SK-N-MC (cell line): ENCODE measurements around the gene ADGRL3.
"Not testable (repeated sequence)": the region's sequence is repeated elsewhere in the genome, so short reads cannot be mapped to it uniquely, and the experiment has no call there.

Source experiments
- DNase-seq: peaks from one replicate; pipeline ENCODE4 v3.0.0-alpha.2; 2011; ENCODE audit warnings: low read depth, low spot score
- H3K27ac ChIP-seq: fragments of 200-600 bp; sonication (generic); 2 replicates; pipeline ENCODE4 v1.5.1; 2016; ENCODE audit warnings: mixed run types
- H3K36me3 ChIP-seq: fragments of 200-600 bp; sonication (generic); 2 replicates; pipeline ENCODE4 v1.6.1; 2017; ENCODE audit warnings: antibody characterized with exemption, low read length, mixed read lengths; ENCODE audit not compliant: insufficient read depth
- H3K4me3 ChIP-seq: fragments of 200-600 bp; sonication (generic); 2 replicates; pipeline ENCODE4 v1.5.1; 2016
- H3K9ac ChIP-seq: fragments of 200-600 bp; sonication (generic); 2 replicates; pipeline ENCODE4 v1.8.0; 2017; ENCODE audit warnings: mixed run types, mixed read lengths; ENCODE audit not compliant: insufficient read length
- H3K9me3 ChIP-seq: fragments of 200-600 bp; sonication (generic); 2 replicates; pipeline ENCODE4 v1.6.1; 2017; ENCODE audit warnings: low read depth, mild to moderate bottlenecking, antibody characterized with exemption, low read length, moderate library complexity, mixed read lengths
- EZH2 ChIP-seq: fragments of 200-600 bp; sonication (generic); IDR thresholded peaks from one replicate; pipeline ENCODE4 v1.6.1; 2017; ENCODE audit warnings: antibody characterized with exemption
- FOXP2 ChIP-seq: optimal IDR thresholded peaks from 2 replicates; pipeline ENCODE3; 2011; ENCODE audit warnings: mild to moderate bottlenecking, moderate library complexity; ENCODE audit not compliant: insufficient read depth; ENCODE audit errors: extremely low read length, control extremely low read depth
- POLR2AphosphoS5 ChIP-seq: IDR thresholded peaks from 2 replicates; pipeline ENCODE4 v1.6.1; 2012; ENCODE audit warnings: mild to moderate bottlenecking, low read depth, low read length, borderline replicate concordance

ADGRL3 gene

DNA sequence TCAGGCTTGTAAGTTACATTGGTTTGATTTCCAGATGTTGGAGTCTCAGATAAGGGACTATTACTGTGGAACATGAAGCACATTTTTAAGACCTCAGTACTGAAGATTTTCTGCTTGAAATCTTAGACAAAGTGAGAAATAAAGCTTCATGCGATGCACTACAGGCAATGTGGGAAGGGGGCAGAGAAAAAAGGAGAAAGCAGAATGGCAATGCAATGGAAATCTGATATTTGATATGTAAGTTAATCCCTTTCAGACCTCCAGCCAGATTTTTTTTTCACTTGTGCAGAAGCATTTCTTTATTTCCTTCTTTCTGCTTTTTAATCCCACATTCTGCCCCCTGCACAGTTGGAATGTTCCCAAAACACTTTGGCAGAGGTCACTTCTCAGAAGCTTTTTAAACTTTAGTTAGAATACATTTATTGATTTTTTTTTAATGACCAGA is 174.3 kb downstream of the ADGRL3 start:
- H3K36me3 ChIP-seq = no peaks in the 10 kb centered on the region
- no peaks in the 10 kb centered on the region for H3K9me3 ChIP-seq
- peak overlapping the region; percentile 50; the same call in 1 of the 2 replicates for H3K27ac ChIP-seq
- no peak for TF ChIP-seq FOXP2
- TF ChIP-seq EZH2 = no peak
- no peak for TF ChIP-seq POLR2AphosphoS5
- H3K4me3 ChIP-seq = no peak overlapping the region
- peak overlapping the region; percentile 43 for H3K9ac ChIP-seq
- no peak for DNase-seq

DNA sequence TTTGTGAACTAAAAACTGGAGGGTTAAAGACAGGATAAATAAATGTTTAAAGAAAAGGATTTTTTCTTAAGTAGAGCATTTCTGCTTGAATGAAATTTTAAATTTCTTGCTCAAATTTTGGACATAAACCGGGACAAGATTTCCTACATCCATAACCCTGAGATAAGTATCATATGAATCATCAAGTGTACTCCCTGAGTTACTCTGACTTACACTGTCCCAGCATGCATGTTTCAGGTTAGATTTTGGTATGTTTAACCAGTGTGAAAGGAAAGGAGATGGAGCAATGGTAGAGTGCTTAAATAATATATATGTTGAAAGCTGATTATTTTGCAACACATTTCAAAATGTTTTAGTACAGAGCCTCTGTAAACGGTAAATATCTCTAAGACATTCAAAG is 175.2 kb downstream of the ADGRL3 start:
- Histone ChIP-seq H3K9ac (no peak overlapping the region), H3K27ac (no peak overlapping the region), H3K9me3 (no peaks in the 10 kb centered on the region), H3K4me3 (no peak overlapping the region), H3K36me3 (no peaks in the 10 kb centered on the region)
- TF ChIP-seq FOXP2 (no peak), POLR2AphosphoS5 (no peak), EZH2 (no peak)
- no peak for DNase-seq

DNA sequence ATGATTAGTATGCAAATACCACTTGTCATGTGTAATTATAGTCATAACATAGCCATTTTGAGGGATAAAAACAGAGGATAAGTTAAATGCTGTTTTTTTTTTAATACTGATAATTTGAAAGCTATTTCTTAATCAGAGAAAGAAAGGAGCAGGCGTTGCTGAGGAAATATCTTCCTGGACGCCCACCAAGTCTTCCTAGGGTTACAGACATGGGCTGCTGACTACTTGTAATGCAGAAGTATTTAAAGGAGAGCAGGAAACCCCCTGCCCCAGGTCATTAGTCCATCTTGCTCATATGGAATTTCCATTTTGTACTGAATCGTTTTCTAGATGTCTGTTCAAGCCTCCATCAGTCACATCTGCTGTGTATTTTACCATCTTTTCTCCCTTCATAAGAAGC is 176.2 kb downstream of the ADGRL3 start:
- H3K9me3 ChIP-seq = no peaks in the 10 kb centered on the region
- TF ChIP-seq EZH2 = no peak
- TF ChIP-seq FOXP2 = no peak
- TF ChIP-seq POLR2AphosphoS5 = no peak
- H3K9ac ChIP-seq = no peak overlapping the region
- H3K27ac ChIP-seq = no peak overlapping the region
- H3K4me3 ChIP-seq = no peak overlapping the region
- no peaks in the 10 kb centered on the region for H3K36me3 ChIP-seq
- no peak for DNase-seq

DNA sequence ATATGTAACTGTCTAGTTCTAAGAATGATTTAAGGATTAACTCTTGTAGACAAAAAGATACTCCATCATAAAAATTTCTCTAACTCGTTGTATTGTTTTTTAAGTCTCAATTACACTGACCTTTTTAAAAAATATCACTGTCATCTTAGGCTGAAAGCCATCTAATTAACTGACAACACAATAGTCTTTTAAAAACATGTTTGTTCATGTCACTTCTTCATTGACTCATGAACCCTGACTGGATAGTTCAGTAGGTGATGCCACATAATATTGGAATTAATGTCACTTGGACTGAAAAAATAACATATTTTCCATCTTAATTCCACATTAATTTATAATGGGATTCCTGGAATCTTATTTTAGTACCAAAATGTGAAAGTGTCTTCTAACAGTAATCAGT is 179.3 kb downstream of the ADGRL3 start:
- Histone ChIP-seq H3K4me3 (no peak overlapping the region), H3K36me3 (no peaks in the 10 kb centered on the region), H3K9me3 (no peaks in the 10 kb centered on the region), H3K27ac (no peak overlapping the region), H3K9ac (no peak overlapping the region)
- no peak for DNase-seq
- TF ChIP-seq FOXP2 = no peak
- no peak for TF ChIP-seq POLR2AphosphoS5
- no peak for TF ChIP-seq EZH2

DNA sequence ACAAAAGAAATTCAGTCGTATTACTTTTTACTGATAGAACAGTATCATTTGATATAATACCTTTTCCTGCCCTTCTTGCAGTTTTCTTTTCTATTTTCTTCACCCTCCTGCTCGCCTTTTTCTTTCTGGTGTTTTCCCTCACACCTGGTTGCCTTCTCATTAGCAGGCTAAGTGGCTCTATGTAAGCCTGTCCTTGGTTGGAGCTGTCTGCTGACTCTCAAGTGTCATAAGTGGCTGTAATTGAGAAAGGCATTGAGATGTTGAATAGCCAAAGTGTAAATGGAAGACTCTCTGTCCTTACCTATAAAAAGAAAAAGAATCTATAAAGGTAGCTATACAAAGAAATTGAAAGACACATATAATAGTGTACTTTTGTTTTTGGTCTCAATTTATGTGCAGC is 180.7 kb downstream of the ADGRL3 start:
- Histone ChIP-seq H3K36me3 (no peaks in the 10 kb centered on the region), H3K9me3 (no peaks in the 10 kb centered on the region), H3K27ac (no peak overlapping the region), H3K9ac (no peak overlapping the region), H3K4me3 (no peak overlapping the region)
- DNase-seq = no peak
- TF ChIP-seq POLR2AphosphoS5 = no peak
- TF ChIP-seq EZH2 = no peak
- no peak for TF ChIP-seq FOXP2

DNA sequence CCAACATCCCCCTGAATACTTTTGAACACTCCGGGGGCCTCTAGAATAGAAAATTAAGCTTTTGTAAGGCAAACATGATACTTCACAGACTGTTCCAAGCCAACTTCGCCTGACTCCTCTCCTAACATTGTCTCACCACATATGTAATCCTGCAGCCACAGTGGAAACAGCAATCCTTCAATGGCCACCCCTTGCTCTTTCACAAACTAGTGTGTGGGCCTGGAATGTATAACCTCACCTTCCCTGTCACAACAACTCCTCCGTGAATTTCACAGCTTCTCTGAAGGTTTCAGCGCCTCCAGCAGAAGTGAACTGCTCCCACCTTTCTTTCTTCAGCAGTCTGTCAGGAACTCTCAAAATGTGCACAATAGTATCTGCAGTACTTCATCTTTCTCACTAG is 185.1 kb downstream of the ADGRL3 start:
- Histone ChIP-seq H3K4me3 (no peak overlapping the region), H3K36me3 (no peaks in the 10 kb centered on the region), H3K27ac (no peak overlapping the region), H3K9ac (no peak overlapping the region), H3K9me3 (no peaks in the 10 kb centered on the region)
- no peak for DNase-seq
- TF ChIP-seq EZH2 (no peak), POLR2AphosphoS5 (no peak), FOXP2 (no peak)

DNA sequence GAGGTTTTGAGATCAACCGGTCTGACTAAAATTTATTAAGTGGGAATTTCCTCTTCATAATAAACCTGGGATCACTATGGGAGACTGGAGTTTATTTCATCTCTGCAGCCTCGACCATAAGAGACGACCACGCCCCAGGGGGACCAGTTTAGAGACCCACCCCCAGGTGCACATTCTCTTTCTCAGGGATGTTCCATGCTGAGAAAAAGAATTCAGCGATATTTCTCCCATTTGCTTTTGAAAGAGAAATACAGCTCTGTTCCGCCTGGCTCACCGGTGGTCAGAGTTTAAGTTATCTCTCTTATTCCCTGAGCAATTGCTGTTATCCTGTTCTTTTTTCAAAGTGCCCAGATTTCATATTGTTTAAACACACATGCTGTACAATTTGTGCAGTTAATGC is 187.2 kb downstream of the ADGRL3 start:
- H3K36me3 ChIP-seq, H3K9me3 ChIP-seq, H3K27ac ChIP-seq, H3K4me3 ChIP-seq, H3K9ac ChIP-seq, DNase-seq: not testable (repeated sequence)

DNA sequence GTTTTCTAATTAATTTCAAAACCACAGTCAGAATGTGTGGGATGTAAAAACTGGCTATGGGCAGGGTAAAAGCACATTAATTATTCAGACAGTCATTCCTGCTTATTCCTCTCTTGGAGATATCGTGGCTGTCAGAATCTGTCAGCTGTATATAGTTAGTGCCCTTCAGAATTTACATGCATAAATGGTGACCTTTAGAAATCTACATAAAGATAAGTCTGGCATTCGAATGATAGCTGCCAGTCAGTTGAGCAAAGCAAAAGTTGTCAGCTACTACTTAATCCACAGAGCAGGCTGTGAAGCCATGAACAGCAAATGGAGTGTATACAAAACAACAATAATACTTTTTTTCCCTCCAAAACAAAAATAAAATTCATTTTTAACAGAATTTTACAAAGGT is 189.5 kb downstream of the ADGRL3 start:
- no peak for DNase-seq
- H3K36me3 ChIP-seq = no peaks in the 10 kb centered on the region
- H3K4me3 ChIP-seq = no peak overlapping the region
- H3K9ac ChIP-seq = no peak overlapping the region
- no peaks in the 10 kb centered on the region for H3K9me3 ChIP-seq
- H3K27ac ChIP-seq = no peak overlapping the region
- TF ChIP-seq EZH2 (no peak), FOXP2 (no peak), POLR2AphosphoS5 (no peak)

DNA sequence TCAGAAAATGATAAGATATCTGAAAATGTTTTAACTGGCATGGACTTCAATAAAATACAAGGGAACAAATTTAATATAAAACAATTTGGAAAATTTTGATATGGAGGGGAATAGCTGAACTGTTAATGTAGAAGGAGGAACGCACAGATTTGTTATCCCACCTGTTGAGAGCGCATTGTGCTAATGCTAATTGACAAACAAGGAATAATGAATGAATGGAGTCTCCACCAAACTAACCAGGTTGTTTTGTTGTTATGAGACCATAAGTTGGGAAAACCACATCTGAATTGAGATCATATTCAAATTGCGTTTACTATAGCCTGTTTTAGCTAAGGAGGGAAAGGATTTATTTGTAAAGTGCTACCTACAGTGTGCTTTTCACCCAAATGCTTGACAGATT is 195.6 kb downstream of the ADGRL3 start:
- no peak for TF ChIP-seq POLR2AphosphoS5
- TF ChIP-seq FOXP2 = no peak
- TF ChIP-seq EZH2 = no peak
- Histone ChIP-seq H3K4me3 (no peak overlapping the region), H3K36me3 (no peaks in the 10 kb centered on the region), H3K9ac (no peak overlapping the region), H3K9me3 (no peaks in the 10 kb centered on the region), H3K27ac (no peak overlapping the region)
- no peak for DNase-seq

DNA sequence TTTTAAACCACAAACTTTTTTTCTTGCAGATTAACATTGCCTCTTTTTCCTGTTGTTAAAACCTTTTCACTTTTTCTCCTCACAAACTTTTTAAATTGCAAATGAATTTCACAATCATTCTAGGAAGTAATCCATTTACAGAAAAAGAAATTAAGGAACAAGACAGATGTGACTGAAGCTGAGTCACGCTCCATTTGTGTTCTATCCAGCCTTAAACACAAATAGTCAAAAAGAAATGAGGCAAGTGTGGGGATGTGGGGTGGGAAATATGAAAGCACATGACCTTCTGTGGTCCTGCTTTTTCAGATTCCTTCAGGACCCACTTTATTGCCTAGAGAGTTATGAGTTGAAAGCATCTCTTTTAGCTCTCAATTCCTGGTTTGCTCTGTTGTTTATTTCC is 197.0 kb downstream of the ADGRL3 start:
- Histone ChIP-seq H3K27ac (no peak overlapping the region), H3K36me3 (no peaks in the 10 kb centered on the region), H3K9me3 (no peaks in the 10 kb centered on the region), H3K4me3 (no peak overlapping the region), H3K9ac (no peak overlapping the region)
- TF ChIP-seq EZH2 (no peak), POLR2AphosphoS5 (no peak), FOXP2 (no peak)
- no peak for DNase-seq
